GM23338 (cell line): ENCODE results near the gene SEL1L3. TPM values are rescaled to one million over a fixed set of nuclear protein-coding genes. Genes with fewer than 3 reads are reported as not detected.

ENCODE experiments used
- ATAC-seq: fragments of 200-7000 bp; cut with Tn5 transposase; 3 replicates; pipeline ENCODE4 v1.9.1; 2020
- DNase-seq: peaks from one replicate; pipeline ENCODE4 v3.0.0-alpha.2; 2015; ENCODE audit warnings: low spot score
- H2AFZ ChIP-seq: fragments of 200-600 bp; sonication (generic); 2 replicates; pipeline ENCODE4 v1.8.0; 2016; ENCODE audit warnings: antibody characterized with exemption, mild to moderate bottlenecking, moderate library complexity
- H3F3A ChIP-seq: fragments of 200-600 bp; sonication (generic); replicated peaks from 2 replicates; pipeline ENCODE4 v1.8.0; 2017; ENCODE audit warnings: antibody characterized with exemption, mixed run types, low read depth
- H3K27ac ChIP-seq: fragments of 200-600 bp; sonication (generic); 2 replicates; pipeline ENCODE4 v1.6.1; 2016; ENCODE audit warnings: low read depth
- H3K27me3 ChIP-seq: fragments of 200-600 bp; sonication (generic); 2 replicates; pipeline ENCODE4 v1.8.0; 2016; ENCODE audit warnings: mild to moderate bottlenecking, mixed run types, moderate library complexity; ENCODE audit not compliant: insufficient read depth
- H3K36me3 ChIP-seq: fragments of 200-600 bp; sonication (generic); 2 replicates; pipeline ENCODE4 v1.8.0; 2016; ENCODE audit warnings: mild to moderate bottlenecking; ENCODE audit not compliant: insufficient read depth
- H3K4me1 ChIP-seq: fragments of 200-600 bp; sonication (generic); 2 replicates; pipeline ENCODE4 v1.8.0; 2016; ENCODE audit warnings: mild to moderate bottlenecking, moderate library complexity; ENCODE audit not compliant: insufficient read depth
- H3K4me2 ChIP-seq: fragments of 200-600 bp; sonication (generic); 2 replicates; pipeline ENCODE4 v1.7.1; 2017; ENCODE audit warnings: mixed run types
- H3K4me3 ChIP-seq: fragments of 200-600 bp; sonication (generic); 2 replicates; pipeline ENCODE4 v1.6.1; 2016; ENCODE audit warnings: mixed run types
- H3K79me2 ChIP-seq: fragments of 200-600 bp; sonication (generic); replicated peaks from 2 replicates; pipeline ENCODE4 v1.8.0; 2017; ENCODE audit warnings: mild to moderate bottlenecking; ENCODE audit not compliant: insufficient read depth
- H3K9me2 ChIP-seq: fragments of 200-600 bp; sonication (generic); 2 replicates; pipeline ENCODE4 v1.8.0; 2017; ENCODE audit not compliant: insufficient read depth
- H4K20me1 ChIP-seq: fragments of 200-600 bp; sonication (generic); replicated peaks from 2 replicates; pipeline ENCODE4 v1.8.0; 2017; ENCODE audit warnings: mild to moderate bottlenecking; ENCODE audit not compliant: insufficient read depth
- H3K27ac Mint-ChIP-seq: 2 replicates; pipeline ENCODE4 v1.8.0; 2020; ENCODE audit warnings: inconsistent platforms, mild to moderate bottlenecking, moderate library complexity, mixed read lengths
- H3K27me3 Mint-ChIP-seq: 3 replicates; pipeline ENCODE4 v1.8.0; 2022; ENCODE audit warnings: low read depth, mild to moderate bottlenecking, moderate library complexity, mixed read lengths, inconsistent platforms; ENCODE audit not compliant: insufficient read depth, poor library complexity
- H3K36me3 Mint-ChIP-seq: 3 replicates; pipeline ENCODE4 v1.8.0; 2021; ENCODE audit warnings: low read depth, mild to moderate bottlenecking, inconsistent platforms, moderate library complexity, mixed read lengths
- H3K4me1 Mint-ChIP-seq: 3 replicates; pipeline ENCODE4 v1.8.0; 2020; ENCODE audit warnings: mild to moderate bottlenecking, inconsistent platforms, mixed read lengths
- H3K4me3 Mint-ChIP-seq: 3 replicates; pipeline ENCODE4 v1.8.0; 2021; ENCODE audit warnings: moderate library complexity, mild to moderate bottlenecking, inconsistent platforms, mixed read lengths
- H3K9me3 Mint-ChIP-seq: 3 replicates; pipeline ENCODE4 v1.8.0; 2020; ENCODE audit warnings: moderate library complexity, mild to moderate bottlenecking, inconsistent platforms, mixed read lengths
- NANOG ChIP-seq: IDR thresholded peaks from 2 replicates; pipeline ENCODE4 v1.6.1; 2016; ENCODE audit warnings: antibody characterized with exemption, borderline replicate concordance
- POLR2AphosphoS5 ChIP-seq: IDR thresholded peaks from 2 replicates; pipeline ENCODE4 v1.6.1; 2016; ENCODE audit warnings: antibody characterized with exemption, low read depth
- STAT1 ChIP-seq: IDR thresholded peaks from one replicate; pipeline ENCODE4 v1.6.1; 2016; ENCODE audit warnings: antibody characterized with exemption; ENCODE audit not compliant: unreplicated experiment
- ZNF331 ChIP-seq: fragments of 250-450 bp; sonication (Bioruptor Pico); IDR thresholded peaks from 2 replicates; pipeline ENCODE4 v1.5.0; 2020; ENCODE audit warnings: low read depth, mild to moderate bottlenecking, moderate library complexity
- polyA plus RNA-seq: library from polyadenylated mRNA; unstranded; fragments of >200 nt; fragmentation: Nextera tagmentation; extraction: Ambion mirVana; gene quantifications from 2 replicates; pipeline ENCODE4 v1.2.1, GENCODE V29; 2016
- total RNA-seq: library from RNA; depleted of rRNA; stranded (reverse); fragments of >200 nt; shearing (Covaris generic); gene quantifications from 2 replicates; pipeline ENCODE4 v1.2.3, GENCODE V29; 2014
- TF ChIP-seq, protein P1 (sequence below): fragments of 250-450 bp; sonication (Bioruptor Pico); IDR thresholded peaks from 2 replicates; pipeline ENCODE4 v1.5.0; 2020; ENCODE audit warnings: mild to moderate bottlenecking, moderate library complexity
- TF ChIP-seq, protein P2 (sequence below): IDR thresholded peaks from 2 replicates; pipeline ENCODE4 v1.6.1; 2016; ENCODE audit warnings: antibody characterized with exemption
- TF ChIP-seq, protein P3 (sequence below): IDR thresholded peaks from one replicate; pipeline ENCODE4 v1.6.1; 2018; ENCODE audit warnings: antibody characterized with exemption; ENCODE audit not compliant: unreplicated experiment

SEL1L3 gene
- total and polyA plus RNA-seq, 2 experiments from 2014 or later = 17.1 to 61.7 TPM

DNA sequence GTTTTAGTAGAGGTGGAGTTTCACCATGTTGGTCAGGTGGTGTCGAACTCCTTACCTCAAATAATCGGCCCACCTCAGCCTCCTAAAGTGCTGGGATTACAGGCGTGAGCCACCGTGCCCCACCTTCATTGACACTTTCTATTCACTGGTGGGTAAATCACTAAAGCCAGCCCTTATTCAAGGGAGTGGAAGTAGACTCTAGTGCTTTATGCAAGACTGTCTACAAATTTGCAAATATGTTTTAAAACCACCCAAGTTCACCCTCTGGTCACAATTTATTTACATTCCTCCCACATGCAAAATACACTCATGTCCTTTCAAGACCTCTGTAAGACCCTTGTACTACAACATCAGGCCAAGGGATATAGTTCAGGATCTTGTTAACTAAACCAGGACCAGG, 162.1 kb downstream of the SEL1L3 start (continued):
- TF ChIP-seq, protein P1, sequence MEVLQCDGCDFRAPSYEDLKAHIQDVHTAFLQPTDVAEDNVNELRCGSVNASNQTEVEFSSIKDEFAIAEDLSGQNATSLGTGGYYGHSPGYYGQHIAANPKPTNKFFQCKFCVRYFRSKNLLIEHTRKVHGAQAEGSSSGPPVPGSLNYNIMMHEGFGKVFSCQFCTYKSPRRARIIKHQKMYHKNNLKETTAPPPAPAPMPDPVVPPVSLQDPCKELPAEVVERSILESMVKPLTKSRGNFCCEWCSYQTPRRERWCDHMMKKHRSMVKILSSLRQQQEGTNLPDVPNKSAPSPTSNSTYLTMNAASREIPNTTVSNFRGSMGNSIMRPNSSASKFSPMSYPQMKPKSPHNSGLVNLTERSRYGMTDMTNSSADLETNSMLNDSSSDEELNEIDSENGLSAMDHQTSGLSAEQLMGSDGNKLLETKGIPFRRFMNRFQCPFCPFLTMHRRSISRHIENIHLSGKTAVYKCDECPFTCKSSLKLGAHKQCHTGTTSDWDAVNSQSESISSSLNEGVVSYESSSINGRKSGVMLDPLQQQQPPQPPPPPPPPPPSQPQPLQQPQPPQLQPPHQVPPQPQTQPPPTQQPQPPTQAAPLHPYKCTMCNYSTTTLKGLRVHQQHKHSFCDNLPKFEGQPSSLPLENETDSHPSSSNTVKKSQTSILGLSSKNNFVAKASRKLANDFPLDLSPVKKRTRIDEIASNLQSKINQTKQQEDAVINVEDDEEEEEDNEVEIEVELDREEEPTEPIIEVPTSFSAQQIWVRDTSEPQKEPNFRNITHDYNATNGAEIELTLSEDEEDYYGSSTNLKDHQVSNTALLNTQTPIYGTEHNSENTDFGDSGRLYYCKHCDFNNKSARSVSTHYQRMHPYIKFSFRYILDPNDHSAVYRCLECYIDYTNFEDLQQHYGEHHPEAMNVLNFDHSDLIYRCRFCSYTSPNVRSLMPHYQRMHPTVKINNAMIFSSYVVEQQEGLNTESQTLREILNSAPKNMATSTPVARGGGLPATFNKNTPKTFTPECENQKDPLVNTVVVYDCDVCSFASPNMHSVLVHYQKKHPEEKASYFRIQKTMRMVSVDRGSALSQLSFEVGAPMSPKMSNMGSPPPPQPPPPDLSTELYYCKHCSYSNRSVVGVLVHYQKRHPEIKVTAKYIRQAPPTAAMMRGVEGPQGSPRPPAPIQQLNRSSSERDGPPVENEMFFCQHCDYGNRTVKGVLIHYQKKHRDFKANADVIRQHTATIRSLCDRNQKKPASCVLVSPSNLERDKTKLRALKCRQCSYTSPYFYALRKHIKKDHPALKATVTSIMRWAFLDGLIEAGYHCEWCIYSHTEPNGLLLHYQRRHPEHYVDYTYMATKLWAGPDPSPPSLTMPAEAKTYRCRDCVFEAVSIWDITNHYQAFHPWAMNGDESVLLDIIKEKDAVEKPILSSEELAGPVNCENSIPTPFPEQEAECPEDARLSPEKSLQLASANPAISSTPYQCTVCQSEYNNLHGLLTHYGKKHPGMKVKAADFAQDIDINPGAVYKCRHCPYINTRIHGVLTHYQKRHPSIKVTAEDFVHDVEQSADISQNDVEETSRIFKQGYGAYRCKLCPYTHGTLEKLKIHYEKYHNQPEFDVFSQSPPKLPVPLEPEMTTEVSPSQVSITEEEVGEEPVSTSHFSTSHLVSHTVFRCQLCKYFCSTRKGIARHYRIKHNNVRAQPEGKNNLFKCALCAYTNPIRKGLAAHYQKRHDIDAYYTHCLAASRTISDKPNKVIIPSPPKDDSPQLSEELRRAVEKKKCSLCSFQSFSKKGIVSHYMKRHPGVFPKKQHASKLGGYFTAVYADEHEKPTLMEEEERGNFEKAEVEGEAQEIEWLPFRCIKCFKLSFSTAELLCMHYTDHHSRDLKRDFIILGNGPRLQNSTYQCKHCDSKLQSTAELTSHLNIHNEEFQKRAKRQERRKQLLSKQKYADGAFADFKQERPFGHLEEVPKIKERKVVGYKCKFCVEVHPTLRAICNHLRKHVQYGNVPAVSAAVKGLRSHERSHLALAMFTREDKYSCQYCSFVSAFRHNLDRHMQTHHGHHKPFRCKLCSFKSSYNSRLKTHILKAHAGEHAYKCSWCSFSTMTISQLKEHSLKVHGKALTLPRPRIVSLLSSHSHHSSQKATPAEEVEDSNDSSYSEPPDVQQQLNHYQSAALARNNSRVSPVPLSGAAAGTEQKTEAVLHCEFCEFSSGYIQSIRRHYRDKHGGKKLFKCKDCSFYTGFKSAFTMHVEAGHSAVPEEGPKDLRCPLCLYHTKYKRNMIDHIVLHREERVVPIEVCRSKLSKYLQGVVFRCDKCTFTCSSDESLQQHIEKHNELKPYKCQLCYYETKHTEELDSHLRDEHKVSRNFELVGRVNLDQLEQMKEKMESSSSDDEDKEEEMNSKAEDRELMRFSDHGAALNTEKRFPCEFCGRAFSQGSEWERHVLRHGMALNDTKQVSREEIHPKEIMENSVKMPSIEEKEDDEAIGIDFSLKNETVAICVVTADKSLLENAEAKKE (CRISPR knock-in tag) = no peak
- TF ChIP-seq POLR2AphosphoS5 = no peak
- TF ChIP-seq, protein P2, sequence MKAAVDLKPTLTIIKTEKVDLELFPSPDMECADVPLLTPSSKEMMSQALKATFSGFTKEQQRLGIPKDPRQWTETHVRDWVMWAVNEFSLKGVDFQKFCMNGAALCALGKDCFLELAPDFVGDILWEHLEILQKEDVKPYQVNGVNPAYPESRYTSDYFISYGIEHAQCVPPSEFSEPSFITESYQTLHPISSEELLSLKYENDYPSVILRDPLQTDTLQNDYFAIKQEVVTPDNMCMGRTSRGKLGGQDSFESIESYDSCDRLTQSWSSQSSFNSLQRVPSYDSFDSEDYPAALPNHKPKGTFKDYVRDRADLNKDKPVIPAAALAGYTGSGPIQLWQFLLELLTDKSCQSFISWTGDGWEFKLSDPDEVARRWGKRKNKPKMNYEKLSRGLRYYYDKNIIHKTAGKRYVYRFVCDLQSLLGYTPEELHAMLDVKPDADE = no peak
- TF ChIP-seq NANOG = no peak
- TF ChIP-seq STAT1 = no peak
- TF ChIP-seq ZNF331 = no peak

DNA sequence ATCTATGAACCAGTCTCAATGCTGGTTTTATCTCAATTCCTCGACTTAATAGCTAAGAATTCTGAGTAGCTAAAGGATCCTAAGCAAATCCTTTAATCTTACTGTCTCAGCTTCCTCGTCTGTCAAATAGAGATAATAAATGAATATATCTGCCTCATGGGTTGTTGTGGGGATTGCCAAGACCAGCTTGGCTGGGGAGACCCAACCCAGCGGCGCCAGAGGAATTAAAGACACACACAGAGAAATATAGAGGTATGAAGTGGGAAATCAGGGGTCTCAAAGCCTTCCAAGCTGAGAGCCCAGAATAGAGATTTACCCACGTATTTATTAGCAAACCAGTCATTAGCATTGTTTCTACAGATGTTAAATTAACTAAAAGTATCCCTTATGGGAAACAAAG, 165.3 kb downstream of the SEL1L3 start:
- H3K27ac ChIP-seq = no peak overlapping the region
- no peaks in the 10 kb centered on the region for H4K20me1 ChIP-seq
- H3K36me3 ChIP-seq = no peaks in the 10 kb centered on the region
- no peak for DNase-seq
- H3K9me2 ChIP-seq = no peaks in the 10 kb centered on the region
- H3K27me3 Mint-ChIP-seq = peaks cover 2% of the 10 kb centered on the region
- H3K79me2 ChIP-seq = no peaks in the 10 kb centered on the region
- H3K36me3 Mint-ChIP-seq = peaks cover 7% of the 10 kb centered on the region; the same call in 2 of the 3 replicates
- H3K4me1 ChIP-seq = no peaks in the 10 kb centered on the region
- peaks cover 7% of the 10 kb centered on the region; the same call in 2 of the 3 replicates for H3K4me1 Mint-ChIP-seq
- no peak overlapping the region for H2AFZ ChIP-seq
- no peak overlapping the region for H3K27ac Mint-ChIP-seq
- no peak overlapping the region for H3K4me3 ChIP-seq
- TF ChIP-seq, protein P3, sequence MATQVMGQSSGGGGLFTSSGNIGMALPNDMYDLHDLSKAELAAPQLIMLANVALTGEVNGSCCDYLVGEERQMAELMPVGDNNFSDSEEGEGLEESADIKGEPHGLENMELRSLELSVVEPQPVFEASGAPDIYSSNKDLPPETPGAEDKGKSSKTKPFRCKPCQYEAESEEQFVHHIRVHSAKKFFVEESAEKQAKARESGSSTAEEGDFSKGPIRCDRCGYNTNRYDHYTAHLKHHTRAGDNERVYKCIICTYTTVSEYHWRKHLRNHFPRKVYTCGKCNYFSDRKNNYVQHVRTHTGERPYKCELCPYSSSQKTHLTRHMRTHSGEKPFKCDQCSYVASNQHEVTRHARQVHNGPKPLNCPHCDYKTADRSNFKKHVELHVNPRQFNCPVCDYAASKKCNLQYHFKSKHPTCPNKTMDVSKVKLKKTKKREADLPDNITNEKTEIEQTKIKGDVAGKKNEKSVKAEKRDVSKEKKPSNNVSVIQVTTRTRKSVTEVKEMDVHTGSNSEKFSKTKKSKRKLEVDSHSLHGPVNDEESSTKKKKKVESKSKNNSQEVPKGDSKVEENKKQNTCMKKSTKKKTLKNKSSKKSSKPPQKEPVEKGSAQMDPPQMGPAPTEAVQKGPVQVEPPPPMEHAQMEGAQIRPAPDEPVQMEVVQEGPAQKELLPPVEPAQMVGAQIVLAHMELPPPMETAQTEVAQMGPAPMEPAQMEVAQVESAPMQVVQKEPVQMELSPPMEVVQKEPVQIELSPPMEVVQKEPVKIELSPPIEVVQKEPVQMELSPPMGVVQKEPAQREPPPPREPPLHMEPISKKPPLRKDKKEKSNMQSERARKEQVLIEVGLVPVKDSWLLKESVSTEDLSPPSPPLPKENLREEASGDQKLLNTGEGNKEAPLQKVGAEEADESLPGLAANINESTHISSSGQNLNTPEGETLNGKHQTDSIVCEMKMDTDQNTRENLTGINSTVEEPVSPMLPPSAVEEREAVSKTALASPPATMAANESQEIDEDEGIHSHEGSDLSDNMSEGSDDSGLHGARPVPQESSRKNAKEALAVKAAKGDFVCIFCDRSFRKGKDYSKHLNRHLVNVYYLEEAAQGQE = no peak
- H3K4me3 Mint-ChIP-seq = no peak overlapping the region
- H3K4me2 ChIP-seq = no peak overlapping the region
- no peaks in the 10 kb centered on the region for H3K27me3 ChIP-seq
- no peak for ATAC-seq
- peaks cover 11% of the 10 kb centered on the region for H3K9me3 Mint-ChIP-seq
- H3F3A ChIP-seq = no peaks in the 10 kb centered on the region
